Measurements from ENCODE around the gene PRKCG. TPM values are rescaled to one million over a fixed set of nuclear protein-coding genes. Genes with fewer than 3 reads are reported as not detected.

PRKCG gene
- not detected in 2 replicates for total RNA-seq

DNA sequence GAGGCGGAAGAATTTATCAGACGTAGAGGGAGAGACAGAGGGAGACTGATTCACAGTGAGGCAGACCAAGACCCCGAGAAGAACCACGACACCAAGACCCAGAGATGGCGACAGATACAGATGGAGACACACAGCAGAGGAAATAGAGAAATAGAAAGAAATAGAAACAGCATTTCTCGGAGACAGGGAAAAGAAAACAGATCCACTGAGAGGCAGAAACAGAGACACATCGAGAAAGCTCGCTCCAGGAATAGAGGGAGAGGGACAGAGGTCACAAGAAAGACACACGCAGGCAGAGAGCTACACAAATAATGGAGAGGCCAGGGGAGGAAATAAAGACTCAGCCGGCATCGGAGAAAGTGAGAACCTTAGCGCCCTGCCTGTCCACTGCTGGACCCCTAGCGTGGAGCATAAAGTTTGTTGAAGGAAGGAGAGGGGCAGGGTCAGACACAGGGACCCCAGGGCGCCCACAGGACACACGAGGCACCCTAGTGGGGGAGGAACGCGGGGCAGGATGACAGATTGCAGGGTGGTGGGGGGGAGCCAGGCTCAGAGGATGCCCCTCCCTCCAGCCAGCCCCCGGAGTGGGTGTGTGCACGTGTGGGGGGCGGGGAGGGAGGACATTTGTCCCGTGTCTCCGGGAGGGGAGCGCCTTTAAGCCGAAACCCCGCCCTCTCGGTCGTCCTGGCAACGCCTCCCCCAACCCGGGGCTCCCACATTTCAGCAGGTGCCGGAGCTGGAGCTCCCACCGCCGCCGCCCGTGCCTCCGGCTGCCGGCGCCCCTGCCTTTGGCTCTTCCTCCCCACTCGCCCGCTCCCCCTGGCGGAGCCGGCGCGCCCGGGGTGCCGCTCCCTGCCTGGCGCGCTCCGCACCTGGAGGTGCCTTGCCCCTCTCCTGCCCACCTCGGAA is at the start of gene PRKCG:
Gene PRKCG (plus strand): TSS at position 716 of the 909 bp plus-strand sequence. CDS start 298 bp downstream, outside the sequence.

DNA sequence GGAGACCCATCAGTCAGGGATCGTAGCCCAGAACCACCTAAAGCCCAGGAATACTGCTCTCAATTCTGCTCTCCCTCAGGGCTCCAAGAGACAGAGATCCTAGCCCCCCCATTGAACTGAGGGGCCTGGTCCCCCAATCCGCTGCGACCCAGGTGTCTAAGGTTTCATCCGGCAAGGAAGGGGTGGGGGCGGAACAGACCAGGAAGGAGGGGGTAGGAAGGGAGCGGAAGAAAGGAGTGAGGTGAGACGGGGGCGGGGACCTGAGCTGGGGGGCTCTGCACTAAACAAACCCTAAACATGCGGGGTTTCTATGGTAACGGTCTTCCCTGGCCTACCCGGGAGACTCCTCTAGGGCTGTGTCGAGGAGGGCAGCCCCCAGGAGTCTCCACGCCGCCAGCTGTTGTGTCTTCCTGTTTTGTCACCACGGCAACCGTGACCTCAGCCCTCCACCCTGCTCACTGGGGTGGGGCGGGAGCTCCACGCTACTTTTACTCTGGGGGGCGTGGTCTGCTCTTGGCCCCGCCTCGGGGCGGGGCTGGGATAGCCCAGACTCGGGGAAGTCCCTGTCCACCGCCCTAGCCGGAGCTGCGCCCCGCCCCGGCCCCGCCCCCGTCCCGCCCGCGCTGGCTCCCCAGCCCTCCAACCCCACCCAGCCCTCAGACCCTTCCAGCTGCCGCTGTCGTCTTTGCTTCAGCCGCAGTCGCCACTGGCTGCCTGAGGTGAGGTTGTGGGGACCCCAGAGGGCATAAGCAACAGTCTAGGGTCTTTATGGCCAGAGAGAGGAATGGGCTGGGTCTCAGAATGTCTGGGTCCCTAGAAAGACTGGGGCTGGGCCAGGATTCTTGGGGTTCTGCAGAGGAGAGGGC is 14.5 kb upstream of the PRKCG start, which contains the start of gene MYADM:
Gene MYADM (plus strand): TSS at position 659 of the 866 bp plus-strand sequence. CDS start 5,647 bp downstream, outside the sequence.

DNA sequence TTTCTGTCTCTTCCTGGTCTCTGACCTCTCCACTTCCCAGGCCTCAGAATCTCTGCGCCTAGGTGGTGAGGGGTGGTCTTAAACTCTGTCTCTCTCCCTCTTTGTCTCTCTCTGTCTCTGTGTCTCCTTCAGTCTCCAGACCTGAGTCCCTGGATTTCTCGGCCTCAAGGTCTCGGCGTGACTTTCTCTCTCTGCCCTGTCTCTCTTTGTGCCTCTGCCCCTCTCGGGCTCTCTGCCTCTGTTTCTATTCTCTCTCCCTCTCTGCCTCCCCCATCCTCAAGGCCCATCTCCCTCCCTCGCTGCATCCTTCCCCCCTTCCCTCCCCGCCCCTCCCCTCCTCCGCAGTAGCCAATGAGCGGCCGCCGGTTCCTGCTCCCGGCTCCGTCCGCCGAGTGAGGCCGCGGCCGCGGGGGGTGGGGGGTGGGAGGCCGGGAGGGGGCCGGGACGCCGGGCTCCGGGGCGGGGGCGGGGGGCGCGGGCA is 27.0 kb downstream of the PRKCG start, which contains the start of gene CACNG7:
Gene CACNG7 (plus strand): TSS at position 344 of the 481 bp plus-strand sequence. CDS start 3,554 bp downstream, outside the sequence.

Other genes with a start within 250 kb of the PRKCG start
- gene NLRP12, start 57.9 kb upstream of the PRKCG start, total RNA-seq, result not detected in 2 replicates
- 67.2 and 68.3 TPM in 2 replicates for gene MYADM, start 14.3 kb upstream of the PRKCG start, total RNA-seq
- under 0.01 TPM in 1 of 2 replicates, not detected in the other for gene CACNG7, start 27.1 kb downstream of the PRKCG start, total RNA-seq
- gene CACNG8, start 80.7 kb downstream of the PRKCG start, total RNA-seq, result under 0.01 TPM in 2 replicates
- 0.18 and 1.2 TPM in 2 replicates for gene CACNG6, start 109.4 kb downstream of the PRKCG start, total RNA-seq
- gene VSTM1, start 181.7 kb downstream of the PRKCG start, total RNA-seq, result not detected in 2 replicates
- not detected in 2 replicates for gene TARM1, start 199.2 kb downstream of the PRKCG start, total RNA-seq
- gene OSCAR, start 218.6 kb downstream of the PRKCG start, total RNA-seq, result under 0.01 TPM in 1 of 2 replicates, not detected in the other
- 10.3 and 42.7 TPM in 2 replicates for gene NDUFA3, start 220.7 kb downstream of the PRKCG start, total RNA-seq
- gene TFPT, start 233.5 kb downstream of the PRKCG start, total RNA-seq, result 22.0 and 31.4 TPM in 2 replicates
- gene PRPF31, start 233.6 kb downstream of the PRKCG start, total RNA-seq, result 79.4 and 89.7 TPM in 2 replicates

All from myometrial cell (primary cell).